Measurements from ENCODE around the gene ATP1B1. TPM values are rescaled to one million over a fixed set of nuclear protein-coding genes. Genes with fewer than 3 reads are reported as not detected.

The ATP1B1 gene
- total and polyA plus RNA-seq, 11 donors = 165 to 640 (median 339) TPM

DNA sequence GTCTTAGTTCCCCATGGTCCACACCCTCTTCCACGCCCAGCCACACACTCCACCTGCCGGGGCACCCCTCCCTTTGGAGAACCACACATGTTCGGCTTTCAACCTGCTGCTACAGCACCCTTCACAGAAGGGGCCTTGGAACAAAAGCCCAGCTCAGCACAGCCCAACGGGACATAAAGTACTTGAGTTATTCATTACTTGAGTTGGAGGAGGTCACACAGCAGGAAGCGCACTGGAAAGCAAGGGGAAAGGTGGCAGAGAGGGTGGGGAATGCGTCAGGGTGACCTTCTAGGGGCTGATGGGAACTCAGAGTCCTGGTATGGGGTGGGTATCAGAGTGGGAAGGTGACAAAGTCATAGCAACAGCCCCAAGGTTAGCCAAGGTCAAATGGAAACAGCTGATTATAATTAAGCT lies 3.0 kb upstream of the ATP1B1 start:
- peaks cover 0 to 9% (median 0%) of the 10 kb centered on the region in 9 donors for H3K27me3 ChIP-seq
- ATAC-seq (no peak), DNase-seq (no peak)
- no peak overlapping the region for H3K4me3 ChIP-seq
- peak overlapping the region in 6 of 12 donors; percentile 31 to 65 (median 56) for H3K27ac ChIP-seq
- TF ChIP-seq, protein P1, sequence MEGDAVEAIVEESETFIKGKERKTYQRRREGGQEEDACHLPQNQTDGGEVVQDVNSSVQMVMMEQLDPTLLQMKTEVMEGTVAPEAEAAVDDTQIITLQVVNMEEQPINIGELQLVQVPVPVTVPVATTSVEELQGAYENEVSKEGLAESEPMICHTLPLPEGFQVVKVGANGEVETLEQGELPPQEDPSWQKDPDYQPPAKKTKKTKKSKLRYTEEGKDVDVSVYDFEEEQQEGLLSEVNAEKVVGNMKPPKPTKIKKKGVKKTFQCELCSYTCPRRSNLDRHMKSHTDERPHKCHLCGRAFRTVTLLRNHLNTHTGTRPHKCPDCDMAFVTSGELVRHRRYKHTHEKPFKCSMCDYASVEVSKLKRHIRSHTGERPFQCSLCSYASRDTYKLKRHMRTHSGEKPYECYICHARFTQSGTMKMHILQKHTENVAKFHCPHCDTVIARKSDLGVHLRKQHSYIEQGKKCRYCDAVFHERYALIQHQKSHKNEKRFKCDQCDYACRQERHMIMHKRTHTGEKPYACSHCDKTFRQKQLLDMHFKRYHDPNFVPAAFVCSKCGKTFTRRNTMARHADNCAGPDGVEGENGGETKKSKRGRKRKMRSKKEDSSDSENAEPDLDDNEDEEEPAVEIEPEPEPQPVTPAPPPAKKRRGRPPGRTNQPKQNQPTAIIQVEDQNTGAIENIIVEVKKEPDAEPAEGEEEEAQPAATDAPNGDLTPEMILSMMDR (IDR thresholded peaks at IDR 0.05) = no peak
- no peak for TF ChIP-seq POLR2A (IDR thresholded peaks at IDR 0.05)
- WGBS, 4 donors = 59 to 66% (median 65%) methylated on average over 6 of the region's 6 CpGs
- H3K9me3 ChIP-seq = no peaks in the 10 kb centered on the region
- peaks cover 3 to 55% (median 18%) of the 10 kb centered on the region in 12 donors for H3K4me1 ChIP-seq
- intact Hi-C loops (cut with DNase I) = loop anchor here in 7 of 10 donors (1.0 to 10.0 kb wide), 12 partner anchors 60 to 499 kb away; no protein-coding TSS in a partner anchor
- no peaks in the 10 kb centered on the region for H3K36me3 ChIP-seq

DNA sequence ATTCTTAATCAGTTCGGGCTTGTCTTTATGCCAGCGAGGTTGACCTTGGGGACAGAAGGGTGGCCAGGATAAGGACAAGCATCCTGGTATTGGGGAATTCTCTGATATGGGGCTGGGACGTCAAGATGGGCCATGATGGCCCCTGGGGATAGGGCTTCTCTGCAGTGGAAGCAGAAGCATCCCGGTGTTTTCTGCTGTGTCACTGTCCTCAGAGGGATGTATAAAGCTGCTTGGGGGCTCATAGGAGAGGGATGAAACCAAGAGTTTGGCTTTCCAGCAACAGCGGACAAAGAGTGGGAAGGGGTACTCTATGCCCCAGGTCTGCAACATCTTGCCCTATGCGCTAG lies 1.4 kb upstream of the ATP1B1 start:
- WGBS, 4 donors = 45 to 56% (median 53%) methylated on average over 6 of the region's 6 CpGs
- peak overlapping the region in 10 of 12 donors; percentile 90 to 98 (median 95) for H3K27ac ChIP-seq
- H3K9me3 ChIP-seq = no peaks in the 10 kb centered on the region
- no peak for ATAC-seq
- peaks cover 0 to 51% (median 19%) of the 10 kb centered on the region in 12 donors for H3K4me1 ChIP-seq
- peaks cover 0 to 9% (median 0%) of the 10 kb centered on the region in 9 donors for H3K27me3 ChIP-seq
- intact Hi-C loops (cut with DNase I) = loop anchor here in 7 of 10 donors (5.0 to 10.0 kb wide), 17 partner anchors 63 to 500 kb away; no protein-coding TSS in a partner anchor
- no peak for TF ChIP-seq POLR2A (IDR thresholded peaks at IDR 0.05)
- TF ChIP-seq, protein P1 (IDR thresholded peaks at IDR 0.05) = no peak
- no peaks in the 10 kb centered on the region for H3K36me3 ChIP-seq
- peak overlapping the region in 11 of 12 donors; percentile 72 to 95 (median 89) for H3K4me3 ChIP-seq
- no peak for DNase-seq

DNA sequence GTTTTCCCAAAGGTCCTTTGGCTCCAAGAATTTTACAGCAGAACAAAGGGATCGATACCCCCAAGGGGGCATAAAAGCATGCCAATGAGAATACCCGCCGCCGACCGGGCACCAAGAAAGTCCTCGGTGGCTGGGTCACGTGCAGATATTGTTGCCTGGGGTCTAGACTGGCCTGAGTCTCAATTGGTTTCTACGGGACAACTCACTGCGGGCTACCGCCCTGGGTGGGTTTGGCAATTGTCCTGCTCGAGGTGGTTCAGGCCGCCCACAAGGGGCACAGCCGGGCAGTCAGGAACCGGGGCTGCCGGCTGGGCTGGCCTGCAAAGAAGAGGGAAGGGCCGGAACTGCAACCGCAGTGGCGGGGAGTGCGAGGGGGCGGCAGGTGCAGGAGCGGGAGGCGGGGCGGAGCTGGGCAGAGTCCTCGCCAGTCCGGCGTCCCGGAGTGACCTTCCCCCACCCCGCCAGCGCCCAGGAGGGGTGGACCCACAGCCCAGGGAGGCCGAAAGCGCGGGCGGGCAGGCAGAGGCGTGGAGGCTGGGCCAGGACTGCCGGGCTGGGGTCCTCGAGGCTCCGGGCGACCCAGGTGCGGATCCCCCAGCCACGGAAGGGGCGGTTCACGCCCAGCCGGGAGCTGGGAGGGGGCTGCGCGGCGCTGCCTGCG lies 926 bp upstream of the ATP1B1 start:
- Histone ChIP-seq H3K36me3 (no peaks in the 10 kb centered on the region), H3K27me3 (peaks cover 0 to 9% (median 0%) of the 10 kb centered on the region in 9 donors), H3K9me3 (no peaks in the 10 kb centered on the region), H3K4me3 (peak overlapping the region; percentile 72 to 95 (median 88)), H3K4me1 (peaks cover 0 to 56% (median 22%) of the 10 kb centered on the region in 12 donors), H3K27ac (peak overlapping the region; percentile 83 to 98 (median 94))
- DNase-seq = peak; percentile 81 to 90 (median 88)
- TF ChIP-seq POLR2A (IDR thresholded peaks at IDR 0.05) = no peak
- TF ChIP-seq, protein P1 (IDR thresholded peaks at IDR 0.05) = peak in 1 of 12 donors; percentile 8
- intact Hi-C loops (cut with DNase I) = loop anchor here in 7 of 10 donors (1.0 to 10.0 kb wide), 18 partner anchors 63 to 501 kb away; no protein-coding TSS in a partner anchor
- ATAC-seq = peak; percentile 23 to 71 (median 60)
- WGBS, 4 donors = 2 to 9% (median 3%) methylated on average over 18 to 47 of the region's 47 CpGs

DNA sequence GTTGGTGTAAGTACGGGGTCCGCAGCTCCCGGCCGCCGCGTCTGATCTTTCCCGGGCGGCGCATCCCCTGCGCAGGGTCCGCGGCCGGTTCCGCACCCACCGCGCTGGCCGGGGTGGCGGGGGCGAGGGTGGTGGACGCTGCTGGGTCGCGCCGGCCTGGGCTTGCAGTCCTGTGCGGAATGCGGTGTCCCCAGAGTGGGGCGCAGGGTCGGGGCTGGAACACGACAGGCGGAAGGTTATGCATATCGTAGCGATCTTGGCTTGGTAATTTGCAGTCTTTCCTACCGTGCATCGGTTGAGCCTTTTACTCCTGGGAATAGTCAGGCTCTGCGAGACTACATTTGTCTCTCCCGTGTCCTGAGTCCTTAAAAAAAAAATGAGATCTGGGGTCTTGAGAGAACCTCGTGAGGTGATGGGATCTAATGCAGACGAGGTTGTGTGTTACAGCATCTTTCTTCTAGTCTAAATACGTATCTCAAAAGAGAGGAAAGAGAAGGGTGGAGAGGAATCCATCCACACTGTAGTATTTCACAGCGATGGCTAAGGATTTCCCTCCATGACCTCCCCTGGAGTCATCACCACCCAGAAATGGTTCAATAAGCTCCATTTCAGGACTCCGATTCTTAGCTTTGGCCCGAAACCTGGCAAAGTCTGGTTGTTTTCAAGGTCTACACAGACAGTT lies 572 bp downstream of the ATP1B1 start:
- DNase-seq (peak in 2 of 5 donors; percentile 33 to 69), ATAC-seq (peak in 1 of 4 donors; percentile 0)
- H3K4me1 ChIP-seq = peaks cover 0 to 70% (median 33%) of the 10 kb centered on the region in 12 donors

More for the DNA sequence above, 572 bp downstream of the ATP1B1 start:
- WGBS, 4 donors = 1 to 3% (median 1%) methylated on average over 32 to 41 of the region's 41 CpGs
- intact Hi-C loops (cut with DNase I) = loop anchor here in 7 of 10 donors (1.0 to 10.0 kb wide), 18 partner anchors 65 to 502 kb away; no protein-coding TSS in a partner anchor
- TF ChIP-seq, protein P1 (IDR thresholded peaks at IDR 0.05) = no peak
- TF ChIP-seq POLR2A (IDR thresholded peaks at IDR 0.05) = no peak
- peak overlapping the region; percentile 72 to 95 (median 88) for H3K4me3 ChIP-seq
- H3K9me3 ChIP-seq = no peaks in the 10 kb centered on the region
- H3K27ac ChIP-seq = peak overlapping the region; percentile 83 to 98 (median 94)
- H3K36me3 ChIP-seq = peaks cover 0 to 11% (median 7%) of the 10 kb centered on the region in 9 donors
- peaks cover 0 to 9% (median 0%) of the 10 kb centered on the region in 9 donors for H3K27me3 ChIP-seq

Measured in heart left ventricle (tissue), 16 donors.